Stimulated activated CD8-positive, alpha-beta memory T cell treated with anti-CD3 and anti-CD28 coated beads, Interleukin-2, amount 100 ng/mL, for 1 hour (primary cell): ENCODE results near the gene SAA1.
A peak's percentile ranks its signal among the peaks of the same experiment; 100 is the strongest.
"Not testable (repeated sequence)": the region's sequence is repeated elsewhere in the genome, so short reads cannot be mapped to it uniquely, and the experiment has no call there.

Experiments used
- DNase-seq, 2 donors: peaks; one replicate each; pipeline ENCODE4 v3.0.0-alpha.2; 2020; ENCODE audit warnings: low read depth in 2 of 2

The SAA1 gene

DNA sequence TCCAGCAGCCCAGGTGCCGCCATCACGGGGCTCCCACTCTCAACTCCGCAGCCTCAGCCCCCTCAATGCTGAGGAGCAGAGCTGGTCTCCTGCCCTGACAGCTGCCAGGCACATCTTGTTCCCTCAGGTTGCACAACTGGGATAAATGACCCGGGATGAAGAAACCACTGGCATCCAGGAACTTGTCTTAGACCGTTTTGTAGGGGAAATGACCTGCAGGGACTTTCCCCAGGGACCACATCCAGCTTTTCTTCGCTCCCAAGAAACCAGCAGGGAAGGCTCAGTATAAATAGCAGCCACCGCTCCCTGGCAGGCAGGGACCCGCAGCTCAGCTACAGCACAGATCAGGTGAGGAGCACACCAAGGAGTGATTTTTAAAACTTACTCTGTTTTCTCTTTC is at the start of gene SAA1:
Gene SAA1 (plus strand): TSS at position 316 of the 400 bp plus-strand sequence. CDS start 624 bp downstream, outside the sequence.
- no peak for DNase-seq

DNA sequence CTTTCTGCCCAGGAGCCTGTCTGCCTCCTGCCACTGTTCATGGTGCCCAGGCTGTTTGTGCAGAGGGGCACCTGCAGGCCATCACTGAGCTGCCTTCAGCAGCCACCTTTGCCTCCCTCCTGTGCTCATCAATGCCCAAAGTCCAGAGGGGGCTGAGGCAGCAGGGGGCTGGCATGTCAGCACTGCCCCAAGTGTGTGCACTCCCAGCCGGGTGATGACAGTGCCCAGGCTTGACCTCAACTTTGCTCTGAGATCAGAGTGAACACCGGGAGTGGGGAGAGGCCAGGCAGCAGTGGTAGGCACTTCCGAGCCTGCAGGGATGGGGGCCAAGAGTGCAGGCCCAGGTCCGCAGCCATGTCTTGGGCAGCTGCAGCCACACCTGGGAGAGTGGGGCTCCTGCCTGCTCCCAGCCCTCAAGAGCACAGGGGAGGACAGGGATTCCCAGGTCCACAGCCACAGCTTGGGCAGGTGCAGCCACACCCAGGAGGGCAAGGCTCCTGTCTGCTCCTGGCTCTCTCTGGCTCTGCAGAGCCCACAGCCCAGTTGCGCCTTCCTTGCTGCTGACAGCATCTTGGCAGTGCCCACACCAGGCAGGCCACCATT is 44.7 kb upstream of the SAA1 start:
- no peak for DNase-seq

DNA sequence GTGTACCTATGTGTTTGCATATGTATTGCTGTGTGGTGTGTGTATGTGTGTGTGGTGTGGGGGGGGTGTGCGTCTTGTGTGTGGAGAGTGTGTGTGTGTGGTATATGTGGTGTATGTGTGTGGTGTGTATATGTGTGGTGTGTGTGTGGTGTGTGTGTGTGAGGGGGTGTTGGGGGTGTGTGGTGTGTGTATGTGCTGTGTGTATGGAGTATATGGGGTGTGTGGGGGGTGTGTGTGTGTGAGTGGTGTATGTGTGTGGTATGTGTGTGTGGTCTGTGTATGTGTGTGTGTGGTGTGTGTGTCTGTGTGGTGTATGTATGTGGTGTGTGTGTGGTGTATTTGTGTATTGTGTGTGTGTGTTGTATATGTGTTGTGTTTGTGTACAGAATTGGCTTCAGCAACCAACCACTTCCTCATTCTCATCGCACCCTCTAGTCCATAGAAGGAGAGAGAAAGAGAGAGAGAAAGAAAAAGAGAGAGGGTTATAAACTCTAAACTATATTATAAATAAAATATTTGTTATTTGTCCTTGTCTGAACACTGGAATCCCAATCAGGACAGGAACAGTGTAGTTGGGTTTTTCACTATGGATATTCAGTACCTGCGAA is 43.1 kb upstream of the SAA1 start:
- DNase-seq: no peak

DNA sequence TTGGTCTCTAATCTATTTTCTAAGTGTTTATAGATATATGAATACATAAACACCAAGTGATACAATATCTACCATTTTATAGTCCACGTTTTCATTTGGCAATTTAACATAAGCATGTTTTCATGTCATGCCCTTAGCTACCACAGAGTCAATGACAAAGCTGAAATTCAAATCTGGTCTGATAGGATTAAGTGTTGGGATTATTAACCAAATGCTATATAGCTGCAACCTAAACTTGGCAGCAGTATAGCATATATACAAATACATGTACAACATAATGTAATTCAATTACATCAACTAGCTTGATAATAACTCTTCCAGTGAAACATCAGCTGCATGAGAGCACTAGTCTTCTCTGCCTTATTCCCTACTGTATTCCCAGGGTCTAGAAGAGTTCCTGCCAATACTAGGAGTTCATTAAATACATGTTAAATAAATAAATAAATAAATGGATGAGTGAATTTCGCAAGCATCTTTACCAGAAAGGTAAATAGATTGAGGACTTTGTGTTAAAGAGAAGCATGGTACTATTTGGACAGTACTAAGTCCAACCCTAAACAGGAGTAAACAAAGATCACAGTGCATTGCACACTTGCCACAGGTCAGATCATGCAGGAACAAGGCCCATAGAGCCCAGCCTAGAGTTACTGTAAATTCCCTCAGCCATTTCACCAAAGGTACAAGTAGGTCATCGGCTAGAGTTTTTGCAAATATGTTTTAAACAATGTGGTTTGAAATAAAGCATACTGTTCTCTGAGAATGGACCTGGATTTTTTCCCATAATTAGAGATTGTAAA is 42.3 kb upstream of the SAA1 start:
- DNase-seq: no peak

DNA sequence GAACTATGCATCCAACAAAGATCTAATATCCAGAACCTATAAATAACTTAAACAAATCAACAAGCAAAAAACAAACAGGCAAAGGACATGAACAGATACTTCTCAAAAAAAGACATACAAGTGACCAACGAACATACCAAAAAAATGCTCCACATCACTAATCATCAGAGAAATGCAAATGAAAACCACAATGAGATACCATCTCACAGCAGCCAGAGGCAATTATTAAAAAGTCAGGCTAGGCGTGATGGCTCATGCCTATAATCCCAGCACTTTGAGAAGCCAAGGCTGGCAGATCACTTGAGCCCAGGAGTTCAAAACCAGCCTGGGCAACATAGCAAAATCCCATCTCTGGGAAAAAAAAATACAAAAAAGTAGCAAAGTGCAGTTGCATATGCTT is 40.2 kb upstream of the SAA1 start:
- no peak for DNase-seq

DNA sequence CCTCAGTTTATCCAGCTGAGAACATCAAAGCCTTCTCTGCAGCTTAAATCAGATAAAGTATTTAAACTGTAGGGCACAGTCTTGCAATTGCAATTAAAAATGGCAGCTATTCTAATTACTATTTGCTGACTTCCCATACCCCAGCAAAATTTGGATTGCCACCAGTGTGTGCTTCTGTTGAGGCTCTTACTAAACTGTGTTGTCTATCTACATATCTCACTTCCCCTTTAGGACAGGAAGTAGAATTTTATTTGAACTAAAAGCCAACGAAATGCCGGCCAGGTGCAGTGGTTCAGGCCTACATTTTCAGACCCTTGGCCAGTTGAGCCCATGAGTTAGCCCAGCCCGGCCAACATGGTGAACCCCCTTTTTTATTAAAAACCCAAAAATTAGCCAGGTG is 36.6 kb upstream of the SAA1 start:
- DNase-seq: no peak

DNA sequence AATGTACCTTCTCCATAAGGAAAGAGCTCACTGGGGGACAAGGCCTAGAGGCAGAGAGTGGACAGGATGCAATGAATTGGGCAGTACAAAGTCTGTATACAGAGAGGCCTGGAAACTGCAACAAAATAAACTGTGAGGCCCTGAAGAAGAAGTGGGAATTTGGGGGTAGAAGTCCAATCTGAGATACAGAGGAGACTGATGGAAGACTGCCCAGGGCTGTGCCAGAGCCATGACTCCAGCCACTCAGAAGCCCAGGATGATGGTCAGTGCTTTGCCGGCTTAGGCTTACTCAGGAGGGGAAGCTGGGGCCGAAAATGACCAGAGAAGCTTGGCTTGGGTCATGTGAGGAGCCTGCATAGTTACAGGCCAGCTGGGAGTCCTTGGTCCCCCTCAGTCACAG is 35.2 kb upstream of the SAA1 start:
- DNase-seq: no peak

DNA sequence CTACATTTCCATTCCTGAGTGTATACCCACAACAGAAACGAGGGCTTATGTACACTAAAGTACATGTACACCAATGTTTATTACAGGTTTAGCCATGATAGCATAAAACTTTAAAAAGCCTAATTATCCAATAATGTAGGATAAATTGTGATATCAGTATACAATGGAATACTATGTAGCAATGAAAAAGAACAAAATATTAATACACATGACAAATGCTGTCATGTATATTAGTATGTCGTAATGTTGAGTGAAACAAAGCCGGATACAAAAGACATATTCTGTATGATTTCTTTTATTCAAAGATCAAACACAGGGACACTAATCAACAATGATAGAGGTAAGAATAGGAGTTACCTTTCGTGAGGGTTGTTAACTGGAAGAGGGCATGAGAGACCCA is 32.2 kb upstream of the SAA1 start:
- no peak for DNase-seq

DNA sequence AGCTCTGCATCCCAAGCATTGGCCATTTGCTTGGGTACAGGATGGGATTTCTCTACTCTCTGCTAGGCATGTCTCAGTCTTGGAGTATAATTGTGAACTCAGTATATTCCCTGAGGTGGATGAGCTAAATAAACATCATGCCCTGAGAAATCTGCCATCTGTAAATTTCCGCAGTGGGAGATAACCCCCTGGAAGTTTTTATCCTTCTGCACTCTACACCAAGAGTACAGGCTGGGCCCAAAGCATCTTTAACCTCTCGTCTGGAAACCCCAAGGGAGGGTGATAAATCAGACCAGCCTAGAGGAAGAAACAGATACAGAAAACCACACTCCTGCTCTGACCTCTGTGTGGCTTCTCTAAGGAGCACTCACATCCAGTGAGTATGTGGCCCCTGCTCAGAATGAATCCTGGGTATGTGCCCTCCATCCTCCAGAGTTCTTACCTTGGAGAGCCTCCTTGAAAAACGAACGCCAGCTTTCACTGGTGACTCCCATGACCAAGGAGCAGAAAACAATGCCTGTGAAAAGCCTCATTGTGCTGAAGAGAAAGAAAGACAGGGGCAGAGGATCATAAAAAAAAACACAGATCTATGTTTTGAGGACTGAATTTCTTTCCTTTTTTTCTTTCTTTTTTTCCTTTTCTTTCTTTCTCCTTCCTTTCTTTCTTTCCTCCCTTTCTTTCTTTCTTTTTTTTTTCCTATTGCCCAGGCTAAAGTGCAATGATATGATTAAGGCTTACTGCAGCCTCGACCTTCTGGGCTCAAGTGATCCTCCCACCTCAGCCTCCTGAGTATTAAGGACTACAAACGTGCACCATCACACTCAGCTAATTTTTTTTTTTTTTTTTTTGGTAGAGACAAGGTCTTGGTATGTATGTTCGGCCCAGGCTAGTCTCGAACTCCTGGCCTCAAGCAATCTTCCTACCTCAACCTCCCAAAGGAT is 30.4 kb upstream of the SAA1 start:
- DNase-seq: no peak

DNA sequence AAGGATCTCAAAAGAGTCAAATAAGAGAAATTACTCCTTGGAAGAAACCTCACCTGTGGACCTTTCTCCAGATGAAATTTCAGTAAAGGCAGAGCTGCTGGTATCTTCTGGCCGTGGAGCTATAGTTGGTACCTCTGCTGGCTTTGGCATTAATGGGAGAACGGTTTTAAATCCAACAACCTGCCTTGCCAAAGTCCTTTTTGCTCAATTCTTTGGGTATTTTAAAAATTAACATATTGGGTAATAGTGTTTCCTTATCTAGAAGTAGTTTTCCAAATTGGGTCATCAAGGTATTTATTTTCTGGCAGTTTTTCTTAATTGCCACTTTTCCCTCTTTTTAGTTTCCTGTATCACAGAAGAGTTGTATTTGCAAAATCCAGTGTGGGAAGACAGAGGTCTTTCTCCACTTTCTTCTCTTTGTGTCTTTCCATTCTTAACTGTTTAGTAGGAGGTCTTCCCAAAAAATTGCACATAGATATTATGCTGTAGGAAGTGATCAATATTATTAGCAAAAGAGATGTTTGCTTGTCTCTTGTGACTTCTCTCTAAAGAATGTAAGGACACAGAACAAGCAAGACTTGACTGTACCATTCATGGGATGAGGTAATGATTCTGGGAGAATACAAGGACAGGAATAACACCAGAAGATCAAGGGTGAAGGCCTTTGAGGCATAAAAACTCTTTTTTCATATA is 29.3 kb upstream of the SAA1 start, which contains the start of gene SAA4:
Gene SAA4 (minus strand): TSS at position 139 of the 693 bp plus-strand sequence. CDS start 876 bp downstream, outside the sequence.
- DNase-seq: no peak

DNA sequence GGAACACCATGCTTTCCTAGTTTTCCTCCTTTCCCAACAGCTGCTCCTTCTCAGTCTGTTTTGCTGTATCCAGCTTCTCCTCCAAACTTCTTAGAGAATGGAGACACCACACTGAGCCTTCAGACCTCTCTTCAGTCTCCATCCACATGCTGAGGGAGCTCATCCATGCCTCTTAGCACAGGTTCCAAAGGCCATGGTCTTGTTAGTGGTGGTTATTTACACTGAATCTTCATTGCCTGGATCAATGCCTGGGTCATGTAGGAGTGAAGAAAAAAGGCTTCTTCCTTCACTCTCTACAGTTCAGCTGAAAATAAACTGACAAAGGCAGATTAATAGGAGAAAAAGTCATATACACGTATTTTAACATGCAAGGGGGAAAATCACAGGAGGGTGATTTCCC is 26.4 kb upstream of the SAA1 start:
- DNase-seq: no peak

DNA sequence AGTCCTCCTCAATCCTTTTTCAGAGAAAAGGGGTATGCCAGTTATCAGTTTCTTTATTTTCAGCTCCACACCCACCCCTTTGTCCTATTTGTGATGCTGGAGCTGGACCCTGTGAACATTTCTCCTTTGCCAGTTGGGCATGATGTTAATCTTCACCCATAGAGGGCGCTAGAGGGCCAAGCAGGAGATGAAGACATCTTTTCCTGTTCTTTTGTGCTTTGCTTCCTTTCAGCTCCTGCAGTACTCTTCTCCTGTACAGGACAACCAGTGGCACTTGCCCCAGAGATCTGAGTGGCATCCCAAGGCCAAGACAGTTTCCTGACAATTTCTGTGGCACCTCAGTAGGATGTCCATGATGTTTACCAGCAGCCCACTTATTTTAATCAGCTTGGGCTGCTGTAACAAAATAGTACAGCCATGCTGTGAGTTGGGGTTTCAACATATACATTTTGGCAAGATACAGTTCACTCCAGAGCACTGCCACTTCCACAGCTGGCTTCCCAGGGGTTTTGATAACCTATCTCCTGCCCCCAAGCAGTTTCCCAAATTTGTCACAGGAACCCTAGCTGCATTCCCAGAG is 22.2 kb upstream of the SAA1 start:
- DNase-seq: peak; percentile 21 to 24

DNA sequence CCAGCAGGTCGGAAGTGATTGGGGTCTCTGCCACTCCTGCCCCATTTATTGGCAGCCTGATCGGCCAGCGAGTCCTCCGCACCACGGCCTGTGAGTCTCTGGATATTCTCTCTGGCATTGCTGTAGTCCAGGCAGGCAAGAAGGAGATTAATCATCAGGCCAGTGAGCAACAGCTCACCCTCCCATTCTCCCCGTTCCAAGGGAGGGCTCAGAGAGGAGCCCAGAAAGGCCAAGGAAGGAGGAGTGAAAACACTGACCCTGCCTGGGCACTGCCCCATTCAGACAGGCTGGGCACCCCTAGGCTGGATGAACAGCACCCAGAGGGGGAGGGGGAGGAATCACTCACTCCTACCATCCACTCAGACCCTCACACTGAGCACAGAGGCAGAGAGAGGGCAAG is 20.7 kb upstream of the SAA1 start:
- no peak for DNase-seq

DNA sequence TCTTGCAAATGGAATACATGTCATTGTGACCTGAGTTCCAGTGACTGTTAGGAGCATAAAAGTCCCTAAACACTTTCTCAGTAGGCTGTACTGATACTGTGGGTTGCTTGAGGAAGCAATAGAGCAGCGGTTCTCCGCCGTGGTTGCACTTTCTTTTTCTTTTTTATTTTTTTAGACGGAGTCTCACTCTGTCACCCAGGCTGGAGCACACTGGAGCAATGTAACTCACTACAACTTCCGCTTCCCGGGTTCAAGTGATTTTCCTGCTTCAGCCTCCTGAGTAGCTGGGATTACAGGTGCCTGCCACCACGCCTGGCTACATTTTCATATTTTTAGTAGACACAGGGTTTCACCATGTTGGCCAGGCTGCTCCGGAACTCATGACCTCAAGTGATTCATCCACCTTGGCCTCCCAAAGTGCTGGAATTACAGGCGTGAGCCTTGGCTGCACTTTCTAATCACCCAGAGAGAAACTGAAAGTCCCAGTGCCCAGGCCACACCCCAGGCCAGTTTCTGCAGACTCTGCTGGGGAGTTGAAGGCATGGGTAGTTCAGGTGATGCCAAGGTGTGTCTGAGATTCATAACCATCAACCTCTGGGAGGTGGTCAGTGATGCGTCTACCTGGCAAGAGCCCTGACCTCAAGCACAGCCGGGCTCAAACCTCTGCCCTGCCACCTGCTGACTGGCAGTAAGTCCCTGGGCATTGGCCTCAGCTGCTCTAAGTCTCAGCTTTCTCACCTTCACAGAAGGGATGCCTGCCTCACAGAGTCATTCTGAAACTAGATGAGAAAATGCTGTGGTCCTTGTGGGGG is 19.5 kb upstream of the SAA1 start:
- not testable (repeated sequence) for DNase-seq

DNA sequence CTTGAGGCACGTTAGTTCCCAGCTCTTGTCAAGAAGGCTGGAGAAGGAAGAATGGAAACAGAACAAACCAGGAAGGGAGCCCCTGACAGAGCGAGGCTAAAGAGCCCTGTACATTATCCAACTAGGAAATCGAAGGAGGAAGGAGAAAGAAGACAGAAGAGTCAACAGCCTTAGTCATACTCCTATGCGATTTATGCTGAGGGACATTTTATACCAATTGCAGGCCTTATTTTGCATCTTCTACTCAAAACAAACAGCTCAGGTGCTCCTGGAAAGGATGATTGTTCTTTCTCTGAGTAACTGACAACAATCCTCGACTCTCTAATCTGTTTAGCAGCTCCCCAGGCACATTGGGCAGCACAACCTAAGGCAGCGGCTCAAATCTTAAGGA is 18.9 kb upstream of the SAA1 start:
- DNase-seq: not testable (repeated sequence)

DNA sequence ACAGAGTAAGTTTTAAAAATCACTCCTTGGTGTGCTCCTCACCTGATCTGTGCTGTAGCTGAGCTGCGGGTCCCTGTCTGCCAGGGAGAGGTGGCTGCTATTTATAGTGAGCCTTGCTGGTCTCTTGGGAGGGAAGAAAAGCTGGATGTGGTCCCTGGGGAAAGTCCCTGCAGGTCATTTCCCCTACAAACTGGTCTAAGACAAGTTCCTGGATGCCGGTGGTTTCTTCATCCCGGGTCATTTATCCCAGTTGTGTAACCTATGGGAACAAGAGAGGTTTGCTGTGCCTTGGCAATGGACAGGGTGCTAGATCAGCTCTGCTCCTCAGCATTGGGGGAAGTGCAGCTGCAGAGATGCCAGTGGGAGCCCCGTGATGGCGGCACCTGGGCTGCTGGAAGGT is 17.5 kb upstream of the SAA1 start, which contains the start of gene SAA2:
Gene SAA2 (minus strand): TSS at position 108 of the 400 bp plus-strand sequence. CDS start 657 bp downstream, outside the sequence.
- DNase-seq: no peak

DNA sequence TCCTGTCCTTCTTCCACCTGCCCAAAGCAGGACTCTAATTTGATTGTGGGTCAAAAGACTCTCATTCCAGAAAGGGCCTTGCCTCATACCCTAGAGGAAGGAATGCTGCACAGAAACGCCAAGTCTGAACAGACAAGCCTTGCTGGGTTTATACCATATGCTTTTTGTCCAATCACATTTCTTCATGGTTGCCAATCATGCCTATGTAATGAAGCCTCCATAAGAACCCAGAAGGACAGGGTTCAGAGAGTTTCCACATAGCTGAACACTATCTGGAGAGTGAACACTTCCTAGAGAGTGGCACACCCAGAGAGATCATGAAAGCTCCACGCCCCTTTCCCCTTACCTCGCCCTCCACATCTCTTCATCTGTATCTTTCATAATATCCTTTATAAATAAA is 12.8 kb upstream of the SAA1 start:
- no peak for DNase-seq

DNA sequence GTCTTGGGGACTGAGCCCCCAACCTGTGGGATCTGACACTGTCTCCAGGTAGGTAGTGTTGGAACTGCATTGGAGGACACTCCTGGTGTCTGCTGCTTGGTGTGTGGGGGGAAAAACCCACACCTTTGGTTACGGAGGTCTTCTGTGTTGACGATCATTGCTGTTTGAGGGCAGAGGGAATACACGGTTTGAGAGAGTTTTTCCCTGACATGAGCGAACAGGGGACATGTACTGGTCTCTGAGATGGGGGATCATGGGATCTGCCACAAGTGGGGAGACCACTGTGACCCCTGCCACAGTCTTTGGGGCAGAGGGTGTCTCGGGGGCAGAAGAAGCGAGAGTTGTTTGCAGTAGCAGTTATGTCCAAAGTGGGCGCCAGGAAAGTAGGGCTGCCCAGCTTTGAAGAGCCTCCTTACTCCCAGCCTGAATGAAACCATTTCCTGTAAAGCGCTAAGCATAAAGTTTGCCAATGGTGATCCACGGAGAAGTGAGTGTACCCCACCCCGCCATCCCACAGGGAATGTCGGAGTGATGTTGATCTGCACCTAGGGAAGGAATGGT is 12.2 kb upstream of the SAA1 start:
- DNase-seq: no peak

DNA sequence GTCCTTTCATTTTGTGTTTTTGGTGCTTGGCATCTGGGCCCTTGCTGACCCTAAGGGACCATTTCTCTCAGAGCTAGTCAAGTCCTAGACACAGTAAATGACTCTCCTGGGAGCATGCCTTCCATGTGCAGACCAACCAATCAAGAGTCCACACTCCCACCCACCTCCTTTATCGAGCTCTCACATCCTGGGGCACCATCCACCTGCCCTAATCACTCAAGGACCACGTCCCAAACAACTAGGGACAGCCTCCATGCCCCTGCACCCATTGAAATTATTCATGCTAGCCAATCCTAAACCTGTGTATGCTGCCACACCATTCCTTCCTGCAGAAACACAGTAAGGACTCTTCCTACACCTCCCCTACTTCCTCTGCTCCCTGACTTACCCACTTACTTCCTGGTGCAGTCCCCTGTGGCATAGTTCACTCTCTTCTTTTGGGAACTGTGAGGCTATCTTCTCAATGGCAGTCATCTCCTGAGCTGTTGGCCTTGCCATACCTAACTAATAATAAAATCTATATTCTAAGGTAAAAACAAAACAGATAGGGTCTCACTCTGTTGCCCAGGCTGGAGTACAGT is 11.2 kb upstream of the SAA1 start:
- DNase-seq: no peak
